Brain microvascular endothelial cell (primary cell): Measurements from ENCODE around the gene TMEM119.

ENCODE experiments used
- DNase-seq: peaks from one replicate; pipeline ENCODE4 v3.0.0-alpha.2; 2020
- H3K27ac ChIP-seq: fragments of 250-450 bp; sonication (Bioruptor Pico); 2 replicates; pipeline ENCODE4 v1.5.1; 2020; ENCODE audit warnings: mild to moderate bottlenecking, moderate library complexity
- H3K27me3 ChIP-seq: fragments of 250-450 bp; sonication (Bioruptor Pico); replicated peaks from 2 replicates; pipeline ENCODE4 v1.5.1; 2020; ENCODE audit warnings: mild to moderate bottlenecking
- H3K36me3 ChIP-seq: fragments of 250-450 bp; sonication (Bioruptor Pico); replicated peaks from 2 replicates; pipeline ENCODE4 v1.5.1; 2020; ENCODE audit warnings: mild to moderate bottlenecking
- H3K4me3 ChIP-seq: 2 replicates; pipeline ENCODE4 v1.5.1; 2011; ENCODE audit warnings: low read depth, mild to moderate bottlenecking, control low read depth, low read length, moderate library complexity
- CTCF ChIP-seq: IDR thresholded peaks from 2 replicates; pipeline ENCODE4 v1.5.1; 2011; ENCODE audit warnings: low read depth, mild to moderate bottlenecking, moderate library complexity, low read length, control low read depth, inconsistent platforms; ENCODE audit errors: missing control alignments
- in situ Hi-C: cut with HindIII; loops from 2 replicates; pipeline ENCODE4 v1.10.0; 2017; ENCODE audit warnings: low sequenced_read_pairs, low pct_ligation_motif_present

Gene TMEM119

GRCh38 chr12:108638997-108639822 is 41.3 kb upstream of the TMEM119 start:
- no peak for DNase-seq
- TF ChIP-seq CTCF, result no peak
- peaks cover 17% of the 10 kb centered on the region for H3K36me3 ChIP-seq
- H3K27me3 ChIP-seq, result no peaks in the 10 kb centered on the region
- in situ Hi-C loops, result no loop called here
- no peak overlapping the region for H3K27ac ChIP-seq
- no peak overlapping the region for H3K4me3 ChIP-seq

GRCh38 chr12:108638141-108638827 is 40.4 kb upstream of the TMEM119 start:
- no peak for TF ChIP-seq CTCF
- no peak overlapping the region for H3K4me3 ChIP-seq
- peaks cover 11% of the 10 kb centered on the region for H3K36me3 ChIP-seq
- DNase-seq, result no peak
- no peaks in the 10 kb centered on the region for H3K27me3 ChIP-seq
- in situ Hi-C loops, result no loop called here
- no peak overlapping the region for H3K27ac ChIP-seq

- H3K36me3 ChIP-seq, result peaks cover 11% of the 10 kb centered on the region
Measured at GRCh38 chr12:108637222-108637971, 39.5 kb upstream of the TMEM119 start.

GRCh38 chr12:108635997-108636808 is 38.3 kb upstream of the TMEM119 start:
- no peak for DNase-seq
- Histone ChIP-seq H3K27me3 (no peaks in the 10 kb centered on the region), H3K4me3 (no peak overlapping the region), H3K36me3 (peaks cover 5% of the 10 kb centered on the region), H3K27ac (no peak overlapping the region)
- in situ Hi-C loops, result no loop called here
- no peak for TF ChIP-seq CTCF

More at GRCh38 chr12:108637222-108637971, 39.5 kb upstream of the TMEM119 start:
- no peak for TF ChIP-seq CTCF
- DNase-seq, result no peak
- no peak overlapping the region for H3K4me3 ChIP-seq
- H3K27me3 ChIP-seq, result no peaks in the 10 kb centered on the region
- in situ Hi-C loops, result no loop called here
- H3K27ac ChIP-seq, result no peak overlapping the region

- no peaks in the 10 kb centered on the region for H3K27me3 ChIP-seq
- no peak overlapping the region for H3K4me3 ChIP-seq
- no peak overlapping the region for H3K27ac ChIP-seq
- in situ Hi-C loops, result no loop called here
- no peaks in the 10 kb centered on the region for H3K36me3 ChIP-seq
- DNase-seq, result no peak
- no peak for TF ChIP-seq CTCF
Measured at GRCh38 chr12:108635201-108635996, 37.5 kb upstream of the TMEM119 start.
